Stomach smooth muscle (tissue), 2 donors: Measurements from ENCODE around the gene SEC16B.

Source experiments
- H3K27ac ChIP-seq: one replicate; pipeline ENCODE4 v1.7.0; 2013; ENCODE audit warnings: mild to moderate bottlenecking, low read length, inconsistent platforms
- H3K27me3 ChIP-seq, 2 donors: one replicate each; pipeline ENCODE4 v1.7.0; 2013; ENCODE audit warnings: low read length in 2 of 2; ENCODE audit not compliant: insufficient read depth in 2 of 2, control insufficient read depth in 1 of 2
- H3K36me3 ChIP-seq, 2 donors: one replicate each; pipeline ENCODE4 v1.7.0; 2013; ENCODE audit warnings: low read length in 2 of 2; ENCODE audit not compliant: control insufficient read depth in 2 of 2, insufficient read depth in 2 of 2
- H3K4me1 ChIP-seq: one replicate; pipeline ENCODE4 v1.7.0; 2013; ENCODE audit warnings: low read length; ENCODE audit not compliant: control insufficient read depth, insufficient read depth
- H3K4me3 ChIP-seq, 2 donors: one replicate each; pipeline ENCODE4 v1.7.0; 2013; ENCODE audit warnings: low read length in 2 of 2
- H3K9ac ChIP-seq, 2 donors: one replicate each; pipeline ENCODE4 v1.7.0; 2013; ENCODE audit warnings: low read length in 2 of 2, mild to moderate bottlenecking in 1 of 2
- H3K9me3 ChIP-seq, 2 donors: one replicate each; pipeline ENCODE4 v1.7.0; 2013; ENCODE audit warnings: low read length in 2 of 2; ENCODE audit not compliant: control insufficient read depth in 2 of 2
- donor health status: healthy.
- donor health status: Pancreatic carcinoma.

Gene SEC16B

DNA sequence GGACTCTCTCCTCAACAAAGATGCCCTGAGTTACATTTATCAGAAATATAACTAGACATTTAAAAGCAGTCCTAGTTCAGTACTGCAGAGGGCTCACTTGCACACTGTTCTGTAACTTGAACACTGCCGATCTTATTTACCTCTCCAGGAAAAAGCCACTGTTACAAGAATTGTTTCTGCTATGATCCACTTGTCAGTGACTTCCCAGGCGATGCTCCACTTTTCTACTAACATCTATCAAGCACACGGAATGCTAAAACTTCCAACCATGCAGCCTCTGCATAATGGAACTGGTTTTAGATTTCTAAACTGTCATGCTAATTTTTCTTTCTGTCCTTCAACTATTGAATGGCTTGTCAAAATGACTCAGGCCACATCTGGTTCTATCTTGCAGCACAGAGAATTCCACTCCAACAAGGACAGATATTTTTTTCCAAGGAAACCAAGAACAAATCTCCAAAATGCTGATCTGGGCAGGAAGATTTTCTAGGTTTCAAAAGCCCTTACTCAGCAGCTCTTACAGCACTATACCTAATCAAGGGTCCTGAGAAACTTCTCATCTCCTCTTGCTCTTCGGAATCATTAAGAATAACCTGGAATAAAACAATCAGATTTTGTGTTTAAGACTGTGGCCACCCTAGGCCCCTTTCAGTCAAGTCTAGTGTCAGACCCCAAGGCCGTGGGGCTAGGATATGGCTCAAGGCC lies 9.9 kb downstream of the SEC16B start:
- Histone ChIP-seq H3K9me3 (no peaks in the 10 kb centered on the region), H3K27me3 (no peaks in the 10 kb centered on the region), H3K4me1 (no peaks in the 10 kb centered on the region), H3K4me3 (no peak overlapping the region), H3K36me3 (peaks cover 15 to 16% of the 10 kb centered on the region in 2 donors), H3K27ac (no peak overlapping the region), H3K9ac (no peak overlapping the region)

DNA sequence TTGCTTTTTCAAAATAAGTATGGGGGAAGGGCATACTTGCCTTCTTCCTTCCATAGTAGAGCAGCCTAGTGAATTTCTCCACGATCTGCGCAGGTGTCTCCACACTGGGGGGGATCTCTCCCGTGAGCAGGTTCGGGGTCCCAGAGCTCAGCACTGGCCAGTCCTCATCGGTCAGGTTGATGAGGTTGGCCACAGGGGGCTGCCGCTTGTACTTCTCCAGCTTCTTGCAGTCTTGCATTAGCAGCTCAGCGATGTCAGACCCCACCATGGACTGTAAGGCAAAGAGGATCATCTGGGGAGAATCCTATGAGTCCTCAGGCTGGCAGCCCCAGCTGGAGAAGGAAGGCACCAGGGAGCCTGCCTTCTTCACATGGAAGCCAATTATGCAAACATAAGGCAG lies 11.8 kb downstream of the SEC16B start:
- no peak overlapping the region for H3K9ac ChIP-seq
- H3K4me1 ChIP-seq: no peaks in the 10 kb centered on the region
- no peaks in the 10 kb centered on the region for H3K9me3 ChIP-seq
- no peaks in the 10 kb centered on the region for H3K27me3 ChIP-seq
- H3K36me3 ChIP-seq: peaks cover 10% of the 10 kb centered on the region in 2 donors
- no peak overlapping the region for H3K27ac ChIP-seq
- H3K4me3 ChIP-seq: no peak overlapping the region

GRCh38 chr1:177954076-177954475 lies 15.8 kb downstream of the SEC16B start:
- H3K27me3 ChIP-seq: no peaks in the 10 kb centered on the region
- no peaks in the 10 kb centered on the region for H3K4me1 ChIP-seq
- H3K9ac ChIP-seq: no peak overlapping the region
- no peak overlapping the region for H3K4me3 ChIP-seq
- H3K36me3 ChIP-seq: peaks cover 3 to 6% of the 10 kb centered on the region in 2 donors
- no peaks in the 10 kb centered on the region for H3K9me3 ChIP-seq
- no peak overlapping the region for H3K27ac ChIP-seq

GRCh38 chr1:177953549-177953948 lies 16.3 kb downstream of the SEC16B start:
- no peaks in the 10 kb centered on the region for H3K9me3 ChIP-seq
- no peak overlapping the region for H3K27ac ChIP-seq
- no peak overlapping the region for H3K9ac ChIP-seq
- H3K36me3 ChIP-seq: peaks cover 3 to 6% of the 10 kb centered on the region in 2 donors
- no peak overlapping the region for H3K4me3 ChIP-seq
- no peaks in the 10 kb centered on the region for H3K4me1 ChIP-seq
- no peaks in the 10 kb centered on the region for H3K27me3 ChIP-seq

DNA sequence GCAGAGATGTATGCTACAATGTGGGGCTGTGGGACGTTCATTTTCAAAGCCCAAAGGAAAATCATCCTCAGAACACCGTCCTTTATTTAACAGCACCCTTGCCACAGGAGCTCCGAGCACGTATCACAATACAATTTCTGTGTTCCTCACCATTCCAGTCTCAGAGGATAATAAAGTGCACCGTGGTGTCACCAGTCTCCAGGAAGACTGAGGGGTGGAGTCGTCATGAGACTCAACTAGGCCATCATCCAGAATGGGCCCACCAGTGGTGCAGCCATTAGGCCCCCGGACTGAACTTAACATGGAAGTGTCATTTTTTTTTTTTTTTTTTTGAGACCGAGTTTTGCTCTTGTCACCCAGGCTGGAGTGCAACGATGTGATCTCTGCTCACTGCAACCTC lies 17.2 kb downstream of the SEC16B start:
- Histone ChIP-seq H3K9ac (no peak overlapping the region), H3K27me3 (no peaks in the 10 kb centered on the region), H3K36me3 (peaks cover 3% of the 10 kb centered on the region in 2 donors), H3K4me3 (no peak overlapping the region), H3K27ac (no peak overlapping the region), H3K9me3 (no peaks in the 10 kb centered on the region), H3K4me1 (peaks cover 2% of the 10 kb centered on the region)

- H3K9me3 ChIP-seq: no peaks in the 10 kb centered on the region
- no peak overlapping the region for H3K4me3 ChIP-seq
- H3K36me3 ChIP-seq: peaks cover 3% of the 10 kb centered on the region in 2 donors
- H3K4me1 ChIP-seq: peaks cover 2% of the 10 kb centered on the region
- no peaks in the 10 kb centered on the region for H3K27me3 ChIP-seq
- H3K9ac ChIP-seq: no peak overlapping the region
- H3K27ac ChIP-seq: no peak overlapping the region
Observed at GRCh38 chr1:177952249-177952648, 17.6 kb downstream of the SEC16B start.

DNA sequence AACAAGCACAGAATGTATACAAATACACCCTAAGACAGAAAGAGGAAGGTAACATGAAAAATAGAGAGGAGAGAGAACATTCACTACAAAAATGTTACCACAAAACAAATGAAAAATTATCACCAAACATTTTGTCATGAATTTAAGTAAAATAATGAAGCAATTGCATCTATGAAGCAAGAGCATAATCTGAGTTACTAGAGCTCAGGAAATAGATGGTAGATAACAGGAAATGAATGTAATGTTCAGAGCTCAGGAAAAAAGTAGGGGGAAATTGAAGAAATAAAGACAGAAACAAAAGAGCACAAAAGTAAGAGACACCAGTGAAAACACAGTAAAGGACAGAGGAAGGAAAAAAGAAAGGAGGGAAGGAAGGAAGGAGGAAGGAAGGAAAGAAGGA lies 19.4 kb downstream of the SEC16B start:
- H3K4me1 ChIP-seq: peaks cover 2% of the 10 kb centered on the region
- no peaks in the 10 kb centered on the region for H3K27me3 ChIP-seq
- peaks cover 3% of the 10 kb centered on the region in 2 donors for H3K36me3 ChIP-seq
- no peak overlapping the region for H3K9ac ChIP-seq
- H3K27ac ChIP-seq: no peak overlapping the region
- H3K4me3 ChIP-seq: no peak overlapping the region
- H3K9me3 ChIP-seq: no peaks in the 10 kb centered on the region

GRCh38 chr1:177948336-177948972 lies 21.4 kb downstream of the SEC16B start:
- no peak overlapping the region for H3K4me3 ChIP-seq
- no peaks in the 10 kb centered on the region for H3K9me3 ChIP-seq

GRCh38 chr1:177947623-177948022 lies 22.2 kb downstream of the SEC16B start:
- Histone ChIP-seq H3K9me3 (no peaks in the 10 kb centered on the region), H3K9ac (no peak overlapping the region), H3K4me3 (no peak overlapping the region), H3K4me1 (peaks cover 5% of the 10 kb centered on the region), H3K27me3 (no peaks in the 10 kb centered on the region), H3K27ac (no peak overlapping the region), H3K36me3 (no peaks in the 10 kb centered on the region)

More at GRCh38 chr1:177948336-177948972, 21.4 kb downstream of the SEC16B start:
- H3K27ac ChIP-seq: no peak overlapping the region
- H3K4me1 ChIP-seq: peaks cover 5% of the 10 kb centered on the region
- no peaks in the 10 kb centered on the region for H3K27me3 ChIP-seq
- no peaks in the 10 kb centered on the region for H3K36me3 ChIP-seq
- no peak overlapping the region for H3K9ac ChIP-seq

GRCh38 chr1:177945943-177946650 lies 23.8 kb downstream of the SEC16B start:
- Histone ChIP-seq H3K36me3 (peaks cover 0 to 3% of the 10 kb centered on the region in 2 donors), H3K27ac (no peak overlapping the region)

More at GRCh38 chr1:177945943-177946650, 23.8 kb downstream of the SEC16B start:
- no peaks in the 10 kb centered on the region for H3K27me3 ChIP-seq
- no peaks in the 10 kb centered on the region for H3K9me3 ChIP-seq
- H3K9ac ChIP-seq: no peak overlapping the region
- no peak overlapping the region for H3K4me3 ChIP-seq
- peaks cover 5% of the 10 kb centered on the region for H3K4me1 ChIP-seq
